ENCODE data around the gene SUPT5H. TPM values are rescaled to one million over a fixed set of nuclear protein-coding genes. Genes with fewer than 3 reads are reported as not detected.

Gene SUPT5H
- total and polyA plus RNA-seq, 2 of the 13 experiments (the other 11 are each of a cell fraction or from before 2014, with no cell fraction given) = 48.2 to 51.7 TPM

- TF ChIP-seq STAT6 (CRISPR knock-in tag; IDR thresholded peaks at IDR 0.05; ENCODE audit: borderline replicate concordance) (no peak), ZMYM3 (CRISPR knock-in tag; IDR thresholded peaks at IDR 0.05) (peak; percentile 45; the same call in 1 of the 2 replicates), MED13 (CRISPR knock-in tag; IDR thresholded peaks at IDR 0.05) (no peak), ZNF691 (CRISPR knock-in tag; IDR thresholded peaks at IDR 0.05; ENCODE audit: borderline replicate concordance, low read depth) (peak; percentile 17; the same call in 1 of the 2 replicates), ZNF326 (CRISPR knock-in tag; IDR thresholded peaks at IDR 0.05; ENCODE audit: borderline replicate concordance) (no peak), ZNF678 (CRISPR knock-in tag; IDR thresholded peaks at IDR 0.05) (no peak; the same call in 1 of the 2 replicates), CREBL2 (CRISPR knock-in tag; IDR thresholded peaks at IDR 0.05; ENCODE audit: borderline replicate concordance) (no peak; the same call in 1 of the 2 replicates), SKIL (CRISPR knock-in tag; IDR thresholded peaks at IDR 0.05; ENCODE audit: borderline replicate concordance) (peak; percentile 16; the same call in 1 of the 2 replicates), ZNF337 (CRISPR knock-in tag; IDR thresholded peaks at IDR 0.05; ENCODE audit: borderline replicate concordance, low read depth) (no peak), FUBP1 (CRISPR knock-in tag; IDR thresholded peaks at IDR 0.05; ENCODE audit: borderline replicate concordance) (no peak), HOXA9 (CRISPR knock-in tag; IDR thresholded peaks at IDR 0.05; ENCODE audit: borderline replicate concordance) (0 out of 2 replicates have a peak, but pooled peaks have one; percentile 36), TEAD2 (CRISPR knock-in tag; IDR thresholded peaks at IDR 0.05) (no peak), ZNF609 (CRISPR knock-in tag; IDR thresholded peaks at IDR 0.05; ENCODE audit: borderline replicate concordance) (peak; percentile 29; the same call in 1 of the 2 replicates)
Measured at GRCh38 chr19:39480337-39481228, 35.2 kb downstream of the SUPT5H start, which contains the start of gene TIMM50 (continued).
